ENCODE measurements around the gene PHF12. TPM values are rescaled to one million over a fixed set of nuclear protein-coding genes. Genes with fewer than 3 reads are reported as not detected.

PHF12 gene
- total RNA-seq, 1 experiment from 2014 or later = 36.0 TPM

GRCh38 chr17:28918295-28918694, 33.0 kb downstream of the PHF12 start:
- H3F3A ChIP-seq (ENCODE audit: insufficient read depth, low read depth) = peaks cover 45% of the 10 kb centered on the region; the same call in 1 of the 2 replicates
- H3K27me3 ChIP-seq (ENCODE audit: insufficient read depth, low read depth) = no peaks in the 10 kb centered on the region
- BruUV-seq (replicated peaks) = no TSS peak
- H3K36me3 ChIP-seq (ENCODE audit: low read depth) = peaks cover 81% of the 10 kb centered on the region
- intact Hi-C loops (cut with micrococcal nuclease; ENCODE audit: unreplicated experiment) = no loop called here
- H3K4me3 ChIP-seq = no peak overlapping the region
- no peak for DNase-seq
- no peaks in the 10 kb centered on the region for H3K4me1 ChIP-seq (replicated peaks; ENCODE audit: insufficient read depth)
- H3K27ac ChIP-seq = no peak overlapping the region
- H3K9me3 ChIP-seq (ENCODE audit: insufficient read depth, low read depth) = no peaks in the 10 kb centered on the region
- ChIA-PET CTCF (interaction anchor here (0.6 kb wide), 2 partner anchors 9 to 210 kb away, joined by 3 read pairs; no protein-coding TSS in a partner anchor), POLR2A (ENCODE audit: unreplicated experiment) (no interaction called here)
- H3K4me2 ChIP-seq = no peak overlapping the region
- peaks cover 20% of the 10 kb centered on the region for H3K79me2 ChIP-seq (ENCODE audit: low read depth)
- no peaks in the 10 kb centered on the region for H3K9me2 ChIP-seq (ENCODE audit: insufficient read depth)
- peaks cover 15% of the 10 kb centered on the region for H4K20me1 ChIP-seq (ENCODE audit: insufficient read depth)
- TF ChIP-seq EZH2 (IDR thresholded peaks at IDR 0.05; ENCODE audit: low read depth) = no peak
- TF ChIP-seq CTCF (conservative IDR thresholded peaks at IDR 0.05) = no peak
- H2AFZ ChIP-seq = no peak overlapping the region

GRCh38 chr17:28917465-28917864, 33.9 kb downstream of the PHF12 start:
- intact Hi-C loops (cut with micrococcal nuclease; ENCODE audit: unreplicated experiment) = no loop called here
- H3K27me3 ChIP-seq (ENCODE audit: insufficient read depth, low read depth) = no peaks in the 10 kb centered on the region
- no peak overlapping the region for H2AFZ ChIP-seq
- H3K79me2 ChIP-seq (ENCODE audit: low read depth) = peaks cover 11% of the 10 kb centered on the region; the same call in 1 of the 2 replicates
- peaks cover 15% of the 10 kb centered on the region for H4K20me1 ChIP-seq (ENCODE audit: insufficient read depth)
- H3K9me2 ChIP-seq (ENCODE audit: insufficient read depth) = no peaks in the 10 kb centered on the region
- BruUV-seq (replicated peaks) = no TSS peak
- no peaks in the 10 kb centered on the region for H3K9me3 ChIP-seq (ENCODE audit: insufficient read depth, low read depth)
- no peak for DNase-seq
- peaks cover 85% of the 10 kb centered on the region for H3K36me3 ChIP-seq (ENCODE audit: low read depth)
- peaks cover 45% of the 10 kb centered on the region; the same call in 1 of the 2 replicates for H3F3A ChIP-seq (ENCODE audit: insufficient read depth, low read depth)
- POLR2A ChIA-PET (ENCODE audit: unreplicated experiment) = no interaction called here
- H3K27ac ChIP-seq = no peak overlapping the region
- H3K4me3 ChIP-seq = no peak overlapping the region
- no peak overlapping the region for H3K4me2 ChIP-seq
- H3K4me1 ChIP-seq (replicated peaks; ENCODE audit: insufficient read depth) = no peaks in the 10 kb centered on the region
- CTCF ChIA-PET = interaction anchor here (0.6 kb wide), 3 partner anchors 8 to 436 kb away, joined by 3 to 11 read pairs (median 6); no protein-coding TSS in a partner anchor
- no peak for TF ChIP-seq CTCF (conservative IDR thresholded peaks at IDR 0.05)
- TF ChIP-seq EZH2 (IDR thresholded peaks at IDR 0.05; ENCODE audit: low read depth) = no peak

GRCh38 chr17:28917029-28917428, 34.3 kb downstream of the PHF12 start:
- BruUV-seq (replicated peaks) = no TSS peak
- TF ChIP-seq CTCF (conservative IDR thresholded peaks at IDR 0.05) (no peak), EZH2 (IDR thresholded peaks at IDR 0.05; ENCODE audit: low read depth) (no peak)
- Histone ChIP-seq H4K20me1 (ENCODE audit: insufficient read depth) (peaks cover 12% of the 10 kb centered on the region), H3K27ac (no peak overlapping the region), H3K36me3 (ENCODE audit: low read depth) (peaks cover 84% of the 10 kb centered on the region), H3K27me3 (ENCODE audit: insufficient read depth, low read depth) (no peaks in the 10 kb centered on the region), H3K9me3 (ENCODE audit: insufficient read depth, low read depth) (no peaks in the 10 kb centered on the region), H3K4me2 (no peak overlapping the region), H2AFZ (no peak overlapping the region), H3K9me2 (ENCODE audit: insufficient read depth) (no peaks in the 10 kb centered on the region), H3K4me3 (no peak overlapping the region), H3F3A (ENCODE audit: insufficient read depth, low read depth) (peaks cover 45% of the 10 kb centered on the region; the same call in 1 of the 2 replicates), H3K79me2 (ENCODE audit: low read depth) (peaks cover 7% of the 10 kb centered on the region; the same call in 1 of the 2 replicates), H3K4me1 (replicated peaks; ENCODE audit: insufficient read depth) (no peaks in the 10 kb centered on the region)
- CTCF ChIA-PET = interaction anchor here (0.6 to 1.0 kb wide), 2 partner anchors 200 to 437 kb away, joined by 4 to 11 read pairs; no protein-coding TSS in a partner anchor
- POLR2A ChIA-PET (ENCODE audit: unreplicated experiment) = no interaction called here
- DNase-seq = no peak
- intact Hi-C loops (cut with micrococcal nuclease; ENCODE audit: unreplicated experiment) = no loop called here
